ENCODE data around the gene EPB41.

The EPB41 gene

DNA sequence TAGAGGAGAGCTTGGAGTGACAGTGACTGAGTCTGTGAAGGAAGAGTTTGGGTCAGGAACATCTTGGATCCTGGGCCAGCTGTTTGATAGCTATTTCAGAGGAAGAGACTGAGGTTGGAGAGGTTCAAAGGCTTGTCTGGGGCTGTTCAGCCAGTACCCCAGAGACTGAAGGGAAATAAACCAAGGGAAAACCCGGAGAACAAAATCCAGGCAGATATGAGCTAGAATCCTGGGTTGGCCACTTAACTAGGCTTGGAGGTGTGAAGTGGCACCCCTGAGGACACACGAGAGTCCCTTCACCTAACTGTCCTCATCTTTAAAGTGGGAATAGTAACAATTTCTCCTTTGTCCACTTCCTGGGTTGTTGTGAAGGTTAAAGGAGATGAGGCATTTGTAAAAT is 23.1 kb upstream of the EPB41 start:
- DNase-seq, result no peak

DNA sequence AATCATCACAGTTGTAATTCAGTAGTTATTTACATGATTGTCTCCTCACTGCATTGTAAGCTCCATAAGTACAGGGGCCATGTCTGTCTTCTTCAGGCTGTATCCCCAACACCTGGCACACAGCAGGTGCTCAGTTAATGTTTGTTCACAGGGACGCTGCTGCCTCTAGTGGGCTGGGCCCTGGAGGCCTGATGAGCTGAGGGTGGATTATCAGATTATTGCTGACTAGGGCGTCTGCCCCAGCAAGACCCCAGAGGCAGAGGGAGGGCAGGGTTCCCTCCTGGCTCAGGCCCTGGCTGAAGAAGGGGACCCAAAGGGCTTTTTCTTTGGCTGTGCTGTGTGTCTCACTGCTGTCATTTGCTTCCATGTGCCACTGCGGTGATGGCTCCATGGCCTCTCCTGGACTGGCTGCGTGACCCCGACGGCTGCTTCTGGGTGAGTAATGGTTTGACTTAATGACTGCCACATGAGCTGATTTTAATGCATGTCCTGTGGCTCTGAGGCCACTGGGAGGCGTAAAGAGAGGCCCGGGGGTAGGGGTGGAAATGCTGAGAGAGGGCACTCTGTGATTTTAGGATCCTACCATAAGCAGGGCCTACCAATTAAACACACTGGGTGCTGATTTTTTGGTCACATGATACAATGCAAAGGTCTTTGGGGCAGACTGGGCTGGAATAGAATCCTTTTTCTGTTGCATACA is 20.8 kb upstream of the EPB41 start:
- peak; percentile 23 for DNase-seq

GRCh38 chr1:28894785-28895184 is 19.6 kb upstream of the EPB41 start:
- no peak for DNase-seq

GRCh38 chr1:28895896-28896608 is 18.3 kb upstream of the EPB41 start:
- no peak for DNase-seq

- no peak for DNase-seq
Measured at GRCh38 chr1:28896609-28896986, 17.8 kb upstream of the EPB41 start.

DNA sequence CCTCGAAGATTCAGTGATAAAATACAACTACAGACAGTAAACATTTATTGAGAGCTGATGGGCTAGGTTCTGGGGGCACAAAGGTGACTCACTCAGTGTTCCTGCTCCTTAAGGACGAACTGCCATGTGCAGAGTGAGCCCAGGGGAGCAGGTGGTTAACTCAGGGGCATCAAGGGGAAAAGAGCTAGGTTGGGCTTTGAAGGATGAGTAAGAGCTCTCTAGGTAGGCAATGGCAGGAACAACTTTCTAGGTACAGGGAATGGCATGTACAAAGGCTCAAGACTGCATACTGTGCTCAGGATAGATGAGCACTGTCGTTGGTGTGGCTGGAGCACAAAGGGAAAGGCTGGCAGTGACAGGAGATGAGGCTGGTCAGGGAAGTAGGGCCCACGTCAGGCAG is 16.6 kb upstream of the EPB41 start:
- DNase-seq, result no peak

- no peak for DNase-seq
Measured at GRCh38 chr1:28898405-28898881, 15.9 kb upstream of the EPB41 start.

GRCh38 chr1:28899267-28899666 is 15.1 kb upstream of the EPB41 start:
- no peak for DNase-seq

DNA sequence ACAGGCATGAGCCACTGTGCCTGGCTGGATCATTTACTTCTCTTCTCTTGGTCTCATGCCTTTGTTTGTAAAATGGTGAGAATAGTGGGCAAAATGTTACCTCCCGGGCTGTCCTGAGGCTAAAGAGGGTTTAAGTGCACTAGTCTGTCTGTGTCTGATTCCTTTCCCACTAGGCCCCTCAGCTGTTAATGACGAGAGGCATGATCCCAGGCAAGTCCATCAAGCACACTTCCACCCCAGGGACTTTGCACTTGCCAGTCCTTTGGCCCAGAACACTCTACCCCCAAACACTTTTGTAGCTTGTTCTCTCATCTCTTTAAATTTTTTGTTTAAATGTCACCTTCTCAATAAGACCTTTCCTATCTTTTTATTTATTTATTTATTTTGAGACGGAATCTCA is 13.8 kb upstream of the EPB41 start:
- DNase-seq, result no peak

DNA sequence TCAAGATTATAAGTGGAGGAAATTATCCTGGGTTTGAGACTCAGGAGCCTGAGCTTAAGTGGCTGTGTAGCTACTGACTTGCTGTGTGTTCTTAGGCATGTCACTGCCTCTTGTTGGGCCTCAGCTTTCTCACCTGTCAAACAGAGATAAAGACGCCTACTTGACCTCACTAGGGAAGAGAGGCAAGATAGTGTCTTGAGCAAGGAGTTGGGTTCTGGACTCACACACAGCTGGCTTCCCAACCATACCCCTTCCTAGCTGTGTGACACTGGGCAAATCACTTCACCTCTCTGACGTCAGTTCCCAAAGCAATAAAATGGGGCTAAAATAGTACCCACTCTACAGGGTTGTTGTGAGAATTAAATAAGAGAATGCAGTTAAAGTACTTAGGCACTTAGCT is 11.6 kb upstream of the EPB41 start:
- DNase-seq, result no peak

GRCh38 chr1:28905921-28906666 is 8.3 kb upstream of the EPB41 start:
- no peak for DNase-seq

DNA sequence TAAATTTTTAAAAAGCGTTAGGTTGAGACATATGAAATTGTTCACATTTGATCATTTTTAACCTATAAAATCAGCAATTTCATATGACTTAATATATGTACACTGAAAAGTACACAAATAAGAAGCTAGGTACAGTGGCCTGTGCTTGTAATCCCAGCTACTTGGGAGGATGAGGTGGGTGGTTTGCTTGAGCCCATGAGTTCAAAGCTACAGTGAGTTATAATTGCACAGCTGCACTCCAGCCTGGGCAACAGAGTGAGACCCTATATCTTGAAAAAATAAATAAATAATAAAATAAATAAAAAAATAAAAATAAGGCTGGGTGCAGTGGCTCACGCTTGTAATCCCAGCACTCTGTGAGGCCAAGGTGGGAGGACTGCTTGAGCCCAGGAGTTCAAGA is 5.2 kb upstream of the EPB41 start:
- DNase-seq, result no peak

DNA sequence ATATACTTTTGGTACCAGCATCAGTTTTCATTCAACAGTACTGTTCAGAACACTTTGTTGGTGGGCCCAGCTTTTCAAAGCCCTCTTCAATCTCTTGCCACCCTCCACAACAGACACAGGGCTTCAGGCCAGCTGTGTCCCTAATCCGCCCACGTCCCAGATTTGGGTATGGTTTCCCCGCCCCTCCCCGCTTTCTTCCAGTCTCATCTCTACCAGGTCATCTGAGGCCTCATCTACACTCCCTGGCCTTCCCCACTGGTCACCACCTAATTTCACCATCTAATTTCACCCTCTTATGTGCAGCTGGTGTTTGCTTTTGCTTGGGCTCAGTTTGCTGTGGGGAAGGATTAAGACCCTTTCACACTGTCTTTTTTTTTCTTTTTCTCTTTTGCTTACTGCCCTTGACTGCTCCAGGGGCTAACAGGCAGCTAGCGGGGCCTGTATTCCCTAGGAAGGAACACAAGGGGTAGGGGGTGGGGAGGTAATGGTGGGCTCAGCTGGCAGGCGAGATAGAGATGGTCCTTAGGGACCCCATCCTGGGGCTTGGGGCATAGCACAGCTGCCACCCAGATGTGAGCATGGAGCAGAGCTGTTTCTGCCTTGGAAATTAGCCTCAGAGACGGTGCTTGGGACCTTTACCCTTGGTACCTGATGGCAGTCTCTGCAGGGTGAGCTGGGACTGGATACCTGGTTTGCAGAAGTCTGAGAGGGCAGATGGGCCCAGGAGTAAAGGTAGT is 3.8 kb upstream of the EPB41 start:
- DNase-seq, result no peak

DNA sequence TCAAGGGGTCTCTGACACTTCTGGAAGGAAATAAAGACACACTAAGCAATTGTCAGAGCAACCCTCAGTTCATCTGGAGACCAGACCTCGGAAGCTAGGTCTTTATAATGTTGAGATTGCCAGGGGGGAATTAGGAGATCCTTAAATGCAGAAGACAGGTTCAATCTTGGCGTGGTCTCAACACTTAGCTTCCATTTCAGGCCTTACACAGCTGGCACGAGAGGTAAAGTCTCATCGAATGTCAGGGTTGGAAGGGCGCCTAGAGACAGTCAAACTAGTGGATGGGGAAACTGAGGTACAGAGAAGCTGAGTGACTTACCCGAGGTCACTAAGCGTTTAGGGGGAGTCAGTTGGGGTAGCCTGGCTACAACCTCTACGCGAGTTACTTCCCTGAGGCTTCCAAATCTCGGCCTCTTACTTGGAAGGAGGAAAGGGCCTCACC is 562 bp upstream of the EPB41 start:
- DNase-seq, result no peak

GRCh38 chr1:28915031-28915895 is 894 bp downstream of the EPB41 start:
- DNase-seq, result peak; percentile 37

DNA sequence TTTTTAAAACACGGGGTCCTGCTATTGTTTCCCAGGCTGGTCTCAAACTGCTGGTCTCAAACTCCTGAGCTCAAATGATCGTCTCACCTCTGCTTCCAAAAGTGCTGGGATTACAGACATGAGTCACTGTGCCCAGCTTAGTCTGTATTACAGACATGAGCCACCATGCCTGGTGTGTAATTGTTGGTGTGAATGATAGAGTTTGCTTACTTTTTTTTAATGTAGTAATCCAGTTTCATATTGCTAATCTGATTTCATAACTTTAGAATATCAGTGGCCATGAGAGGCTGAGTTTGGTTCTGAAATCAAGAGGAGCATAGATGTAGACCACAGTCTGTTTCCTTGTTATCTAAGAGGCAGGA is 3.4 kb downstream of the EPB41 start:
- DNase-seq, result no peak

- no peak for DNase-seq
Measured at GRCh38 chr1:28921286-28921869, 7.0 kb downstream of the EPB41 start.

- no peak for DNase-seq
Measured at GRCh38 chr1:28925350-28925891, 11.1 kb downstream of the EPB41 start.

DNA sequence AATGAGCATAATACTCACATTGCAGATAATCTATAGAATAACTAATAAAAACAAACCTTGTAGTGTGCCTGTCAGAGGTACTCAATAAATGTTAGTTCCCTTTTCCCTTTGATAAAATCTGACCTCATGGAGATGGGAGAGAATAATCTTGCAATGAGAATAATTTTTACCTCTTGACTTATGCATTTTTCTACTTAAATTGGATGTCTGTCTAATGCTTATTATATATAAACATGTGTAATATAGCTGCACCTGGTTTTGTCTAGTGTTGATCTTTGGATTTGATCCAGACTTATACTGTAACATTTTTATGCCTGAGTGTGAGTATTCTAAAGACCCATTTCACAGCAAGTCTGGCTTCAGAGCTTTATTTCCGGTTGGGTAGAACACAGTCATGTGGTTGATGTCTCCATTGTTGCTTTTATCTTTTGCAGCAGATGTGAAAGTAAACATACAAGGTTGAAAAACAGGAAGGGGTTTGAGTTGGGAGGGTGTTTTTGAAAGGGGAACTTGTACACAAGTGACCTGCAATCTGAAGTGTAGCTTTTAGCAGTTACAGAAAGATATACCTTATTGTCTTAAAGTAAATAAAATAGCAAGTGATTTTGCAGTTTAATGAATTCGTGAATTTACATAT is 12.4 kb downstream of the EPB41 start:
- DNase-seq, result no peak

DNA sequence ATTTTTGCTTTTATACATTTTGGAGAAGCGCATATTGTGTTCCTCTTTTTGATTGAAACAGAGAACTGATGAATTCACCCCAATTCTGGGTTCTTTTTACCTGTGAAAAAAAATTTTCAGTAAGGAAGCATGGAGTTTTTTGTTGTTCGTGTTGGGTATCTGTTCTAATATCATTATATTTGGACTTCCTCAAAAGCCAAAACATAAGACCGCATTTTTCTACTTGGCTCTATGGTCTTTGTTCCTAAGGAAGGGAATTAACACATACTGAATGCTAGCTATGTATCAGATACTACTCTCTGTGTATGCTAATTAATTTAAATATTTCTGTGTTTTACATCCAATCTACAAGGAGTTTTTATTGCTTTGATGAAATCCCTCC is 12.9 kb downstream of the EPB41 start:
- no peak for DNase-seq

Data from activated CD4-positive, alpha-beta T cell treated with anti-CD3 and anti-CD28 coated beads, Interleukin-2, amount 50 U/mL, for 1 hour (primary cell).